Ecto neural progenitor cell (in vitro differentiated cells): ENCODE measurements around the gene SLC1A7.

Experiments
- DNase-seq: peaks from one replicate; pipeline ENCODE4 v3.0.0-alpha.2; 2018; ENCODE audit warnings: low spot score

SLC1A7 gene

DNA sequence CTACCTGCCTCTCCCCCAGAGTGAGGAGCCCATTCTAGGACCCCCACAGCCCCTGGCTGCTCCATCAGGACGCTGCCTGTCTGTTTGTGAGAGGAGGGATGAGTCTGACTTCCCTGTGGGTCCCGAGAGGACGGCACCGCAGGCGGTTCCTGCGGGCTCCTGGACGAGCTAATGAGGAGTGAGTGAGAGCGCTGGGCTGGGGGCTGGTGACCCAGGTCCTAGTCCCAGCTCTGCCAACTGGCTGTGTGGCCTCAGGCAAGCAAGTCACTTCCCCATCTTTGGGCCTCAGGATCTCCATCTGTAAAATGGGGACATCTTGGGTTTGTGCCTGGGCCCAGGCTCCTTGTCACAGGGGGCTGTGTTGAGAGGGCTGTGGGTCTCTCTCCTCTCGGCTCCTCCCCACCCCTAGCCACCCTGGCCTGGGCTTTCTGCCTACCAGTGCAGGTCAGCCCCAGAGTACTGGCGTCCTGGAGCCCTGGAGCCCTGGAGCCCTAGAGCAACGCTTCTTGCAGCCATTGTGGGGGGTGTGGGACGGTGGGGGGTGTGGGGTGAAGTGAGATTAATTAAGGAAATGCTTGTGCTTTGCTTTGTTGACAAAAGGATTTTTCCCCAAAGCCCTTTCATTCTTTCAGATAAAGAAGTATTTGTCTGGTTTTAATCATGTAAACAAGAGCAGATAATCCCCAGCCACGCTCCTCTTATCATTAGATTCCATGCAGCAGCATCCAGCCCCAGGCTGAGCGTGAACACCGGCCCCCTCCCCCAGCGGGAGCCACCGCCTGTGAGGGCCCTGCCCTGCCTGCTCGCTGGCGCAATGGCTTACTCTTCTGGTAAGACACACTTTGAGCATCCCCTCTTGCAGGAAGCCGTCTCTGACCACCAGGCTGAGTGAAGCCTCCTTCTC is 26.8 kb downstream of the SLC1A7 start:
- peak; percentile 85 for DNase-seq

GRCh38 chr1:53114581-53115400 is 27.6 kb downstream of the SLC1A7 start:
- no peak for DNase-seq

DNA sequence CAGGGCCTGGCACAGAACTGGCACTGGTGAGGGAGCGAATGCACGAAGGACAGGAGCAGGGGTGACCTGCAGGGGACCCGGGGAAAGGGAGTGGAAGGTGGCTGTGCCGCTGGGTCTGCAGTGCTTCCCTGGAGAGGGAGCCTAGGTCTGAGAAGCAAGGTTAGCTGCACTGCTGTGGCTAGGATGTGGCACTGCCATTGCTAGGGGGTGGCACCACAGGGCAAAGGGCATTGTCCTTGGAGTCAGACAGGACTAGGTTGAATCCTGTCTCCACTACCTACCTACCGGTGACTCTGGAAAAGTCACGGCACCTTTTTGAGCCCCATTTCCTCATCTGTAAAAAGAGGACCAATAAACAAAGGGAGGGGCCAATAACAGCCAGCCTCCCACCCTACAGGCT is 28.3 kb downstream of the SLC1A7 start:
- DNase-seq: no peak

- DNase-seq: no peak
Measured at GRCh38 chr1:53112861-53113260, 29.6 kb downstream of the SLC1A7 start.

- DNase-seq: no peak
Measured at GRCh38 chr1:53112271-53112774, 30.1 kb downstream of the SLC1A7 start.

DNA sequence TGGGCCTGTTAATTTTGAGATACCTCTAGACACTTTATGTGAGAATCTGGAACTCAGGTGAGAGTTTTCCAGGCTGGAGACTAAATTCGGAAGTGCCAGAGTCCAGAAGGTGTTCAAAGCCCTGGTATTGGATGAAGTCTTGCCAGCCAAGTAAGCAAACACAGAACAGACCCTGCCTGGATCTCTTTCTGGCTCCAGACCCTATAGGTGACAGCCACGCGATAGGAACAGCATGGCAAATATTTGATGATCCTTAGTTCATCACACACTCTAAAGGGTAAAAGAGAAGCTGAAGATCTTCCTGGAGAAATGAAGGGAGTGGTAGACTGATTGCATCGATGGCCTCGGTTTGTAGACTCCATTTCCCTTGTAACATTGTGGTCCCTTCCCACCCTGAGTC is 30.7 kb downstream of the SLC1A7 start:
- no peak for DNase-seq

GRCh38 chr1:53111073-53111556 is 31.3 kb downstream of the SLC1A7 start:
- DNase-seq: no peak

GRCh38 chr1:53110370-53111072 is 31.9 kb downstream of the SLC1A7 start:
- no peak for DNase-seq

DNA sequence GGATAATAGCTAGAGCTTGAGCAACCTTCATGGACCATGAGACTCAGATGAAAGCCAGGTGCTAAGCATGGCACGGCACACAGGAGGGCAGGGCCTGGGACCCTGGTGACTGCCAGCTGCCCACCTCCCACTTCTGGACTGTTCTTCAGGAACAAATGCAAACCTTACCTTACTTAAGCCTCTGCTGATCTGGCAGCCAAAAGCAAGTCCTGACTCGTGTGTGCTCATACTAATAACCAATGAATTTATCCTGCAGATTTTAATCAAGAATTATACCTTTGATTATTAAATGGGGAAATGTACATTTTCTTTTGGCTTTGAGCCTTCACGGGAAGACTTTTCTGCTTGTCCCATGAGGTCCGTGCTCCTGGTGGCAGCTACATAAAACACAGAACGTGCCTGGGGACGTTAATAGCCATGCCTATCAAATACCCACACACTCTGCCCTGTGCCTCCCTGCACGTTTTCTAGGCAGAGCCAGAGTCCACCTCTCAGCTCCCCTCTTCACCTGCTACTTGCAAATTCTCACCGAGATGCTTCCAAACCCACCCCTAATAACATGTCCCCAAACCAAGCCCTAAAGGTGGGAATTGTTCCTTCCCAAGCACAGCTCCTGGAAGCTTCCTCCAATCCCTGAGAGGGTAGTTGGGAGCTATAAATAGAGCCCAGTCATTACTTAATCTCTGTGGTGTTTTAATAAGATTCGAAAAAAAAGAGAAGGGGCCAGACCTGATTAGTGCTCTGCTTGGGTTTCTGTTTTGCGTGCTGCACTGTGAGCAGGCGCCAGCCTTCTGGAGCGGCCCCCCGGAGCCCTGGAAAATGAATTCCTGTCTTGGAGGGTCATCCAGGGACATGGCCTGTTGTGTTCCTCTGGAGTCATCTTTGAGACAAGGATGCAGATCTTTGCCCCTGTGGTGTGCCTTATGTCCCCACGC is 33.5 kb downstream of the SLC1A7 start:
- DNase-seq: no peak

DNA sequence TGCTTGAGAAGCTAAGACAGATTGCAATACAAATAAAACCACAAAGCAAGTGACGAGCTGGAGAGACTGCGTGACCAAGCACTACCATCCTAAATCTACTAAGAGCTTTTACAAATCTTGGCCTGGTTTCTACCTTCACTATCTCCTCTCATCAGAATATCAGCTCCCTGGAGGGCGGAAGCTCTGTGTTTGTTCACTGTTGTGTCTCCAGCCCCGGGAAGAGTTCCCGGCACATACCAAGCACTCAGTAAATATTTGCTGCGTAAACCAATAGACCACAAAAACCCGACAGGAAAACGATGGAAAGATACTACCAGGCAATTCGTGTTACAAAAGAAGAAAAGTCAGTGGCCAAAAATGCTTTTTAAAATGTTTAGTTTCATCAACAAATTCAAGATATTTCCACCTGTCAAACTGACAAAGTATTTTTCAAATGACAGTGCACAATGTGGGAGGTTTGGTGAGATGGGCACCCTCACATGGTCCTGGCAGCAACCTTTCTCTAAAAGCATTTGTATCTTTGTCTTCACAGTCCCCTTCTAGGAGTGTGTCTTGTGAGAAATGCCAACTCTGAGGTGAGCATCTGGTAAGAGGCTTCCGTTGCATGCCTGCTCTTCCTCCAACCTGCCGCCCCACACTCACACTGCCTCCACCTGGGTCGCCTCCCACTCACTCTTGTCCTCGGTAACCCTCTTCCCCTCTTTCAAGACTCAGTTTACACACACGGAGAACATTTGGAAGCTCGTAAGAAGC is 34.7 kb downstream of the SLC1A7 start:
- no peak for DNase-seq

DNA sequence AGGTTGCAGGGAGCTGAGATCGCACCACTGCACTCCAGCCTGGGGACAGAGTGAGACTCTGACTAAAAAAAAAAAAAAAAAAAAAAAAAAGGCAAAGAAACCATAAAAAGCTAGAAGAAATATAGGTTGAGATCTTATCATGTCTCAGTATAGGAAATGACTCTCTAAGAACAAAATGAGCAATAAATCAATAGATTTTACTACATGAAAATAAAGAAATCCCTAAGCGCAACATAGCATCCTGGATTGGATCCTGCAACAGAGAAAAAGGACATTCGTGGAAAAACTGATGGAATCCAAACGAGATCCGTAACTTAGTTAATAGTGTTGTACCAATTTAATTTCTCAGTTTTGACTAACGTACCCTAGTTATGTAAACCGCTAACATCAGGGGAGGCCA is 35.3 kb downstream of the SLC1A7 start:
- DNase-seq: no peak

GRCh38 chr1:53104289-53104913 is 38.0 kb downstream of the SLC1A7 start:
- no peak for DNase-seq

DNA sequence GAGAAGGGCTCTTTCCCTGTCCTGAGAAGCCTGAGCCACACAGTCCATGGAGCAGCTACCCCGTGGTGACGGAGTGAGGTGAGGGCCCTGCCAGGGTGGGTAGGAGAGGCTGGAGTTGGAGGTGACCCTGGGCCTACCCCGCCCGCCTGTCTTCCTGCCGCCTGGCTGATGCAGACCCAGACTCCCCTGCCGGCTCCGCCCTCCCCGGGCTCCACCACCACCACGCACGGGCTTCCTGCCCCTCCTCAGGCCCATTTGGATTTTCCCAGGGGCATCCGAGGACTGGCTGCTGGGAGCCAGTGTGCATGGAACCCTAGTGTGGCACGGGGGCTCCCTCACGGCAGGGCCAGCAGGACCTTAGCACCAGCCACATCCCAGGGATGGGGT is 47.9 kb downstream of the SLC1A7 start:
- no peak for DNase-seq

GRCh38 chr1:53093778-53094532 is 48.5 kb downstream of the SLC1A7 start:
- DNase-seq: no peak

GRCh38 chr1:53093451-53093754 is 49.0 kb downstream of the SLC1A7 start:
- no peak for DNase-seq

DNA sequence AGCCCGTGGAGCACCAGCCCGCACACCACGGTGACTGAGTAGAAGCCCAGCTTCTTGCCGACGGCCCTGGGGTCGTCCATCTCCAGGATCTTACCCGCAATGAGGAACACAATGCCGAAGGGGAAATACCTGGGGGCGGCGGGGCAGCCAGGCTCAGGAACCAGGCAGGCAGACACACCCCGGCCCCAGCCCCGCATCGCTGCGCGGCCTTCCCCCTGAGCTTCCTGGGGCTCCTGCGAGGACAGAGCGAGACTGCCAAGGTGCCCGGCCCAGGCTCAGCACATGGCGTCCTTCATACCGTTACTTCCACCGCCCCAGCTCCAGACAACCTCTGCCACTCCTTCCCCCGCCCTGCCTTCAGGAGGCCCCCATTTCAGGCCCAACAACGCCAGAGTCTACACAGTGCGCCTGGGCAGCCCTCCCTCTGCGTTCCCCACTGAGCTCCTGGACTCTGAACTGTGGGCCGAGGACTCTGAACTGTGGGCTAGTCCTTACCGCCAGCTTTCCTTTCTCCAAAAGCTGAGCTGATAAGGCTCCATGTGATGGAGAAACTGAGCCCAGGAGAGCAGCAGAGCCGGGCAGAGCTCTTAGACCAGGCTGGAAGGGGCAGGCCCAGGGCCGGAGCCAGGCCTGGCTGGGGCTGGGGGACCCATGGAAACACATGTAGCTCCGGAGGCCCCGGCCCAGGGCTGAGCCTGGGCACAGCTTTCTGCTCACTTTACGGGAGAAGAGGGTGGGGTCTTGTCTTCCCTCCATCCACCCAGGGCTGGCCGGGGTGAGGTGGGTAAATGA is 49.6 kb downstream of the SLC1A7 start:
- no peak for DNase-seq

DNA sequence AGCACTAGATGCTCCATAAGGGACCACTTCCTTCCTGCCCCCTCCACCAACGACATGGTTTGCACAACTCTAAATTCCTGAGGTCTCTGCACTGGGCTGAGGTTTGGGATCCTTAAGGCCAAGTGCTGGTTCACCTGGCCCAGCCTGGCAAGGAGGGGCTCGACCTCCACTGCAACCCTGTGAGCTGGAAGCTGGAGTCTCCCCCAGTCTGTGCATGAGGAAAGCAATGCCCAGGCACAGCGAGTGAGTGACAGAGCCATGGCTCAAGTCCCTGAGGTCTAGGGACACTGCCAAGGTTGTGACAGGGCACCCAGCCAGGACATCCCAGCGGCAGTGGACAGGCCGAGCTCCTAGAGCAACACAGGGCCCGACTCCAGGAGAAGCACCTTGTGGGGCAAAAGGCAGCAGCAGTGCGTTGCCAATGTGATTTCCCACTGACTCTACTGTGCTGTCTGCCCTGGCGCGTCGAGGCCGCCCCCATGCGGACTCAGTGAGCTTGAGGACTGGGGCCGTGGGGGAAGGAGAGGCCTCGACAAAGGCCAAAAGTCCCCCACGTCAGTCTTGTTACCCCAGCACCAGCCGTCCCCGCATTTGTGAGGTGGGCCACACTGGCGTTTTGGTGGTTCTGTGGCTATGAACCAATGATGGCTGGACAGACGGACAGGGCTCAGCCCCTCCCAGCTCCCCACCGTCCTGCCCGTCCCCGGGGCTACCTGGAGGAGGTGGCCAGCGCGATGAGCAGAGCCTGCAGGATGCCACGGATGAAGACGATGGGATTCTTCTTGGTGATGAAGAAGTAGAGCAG is 50.4 kb downstream of the SLC1A7 start:
- DNase-seq: no peak
